Measurements from ENCODE around the gene C10orf53.

The C10orf53 gene, protein sequence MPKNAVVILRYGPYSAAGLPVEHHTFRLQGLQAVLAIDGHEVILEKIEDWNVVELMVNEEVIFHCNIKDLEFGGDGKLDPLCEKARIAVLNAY

DNA sequence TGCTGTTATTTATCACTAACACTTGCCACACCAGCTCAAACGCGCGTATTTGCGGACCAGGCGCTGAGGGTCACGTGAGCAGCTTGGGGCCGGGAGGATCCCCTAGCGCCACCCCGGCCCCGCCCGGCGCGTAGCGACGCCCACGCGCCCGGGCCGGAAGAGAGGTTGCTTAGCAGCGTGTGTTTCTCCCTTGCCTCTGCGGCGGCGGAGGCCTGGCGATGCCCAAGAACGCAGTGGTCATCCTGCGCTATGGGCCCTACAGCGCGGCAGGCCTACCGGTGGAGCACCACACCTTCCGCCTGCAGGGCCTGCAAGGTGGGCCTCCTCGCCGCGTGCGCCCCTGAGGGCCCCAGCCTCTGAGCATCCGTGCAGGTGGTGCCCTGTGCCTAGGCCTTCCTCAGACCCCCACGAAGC lies at the start of gene C10orf53:
C10orf53 (plus strand) TSS at position 172 of the 414 bp plus-strand sequence; CDS start at position 219, 47 bp downstream.
- Mint-ChIP-seq H3K27me3 (peaks cover 29% of the 10 kb centered on the region), H3K4me1 (ENCODE audit: low read depth) (peaks cover 3% of the 10 kb centered on the region), H3K36me3 (peaks cover 3% of the 10 kb centered on the region), H3K4me3 (peak within 1 kb of the TSS; percentile 7), H3K27ac (no peak within 1 kb of the TSS), H3K9me3 (ENCODE audit: low read depth) (peaks cover 16% of the 10 kb centered on the region)

DNA sequence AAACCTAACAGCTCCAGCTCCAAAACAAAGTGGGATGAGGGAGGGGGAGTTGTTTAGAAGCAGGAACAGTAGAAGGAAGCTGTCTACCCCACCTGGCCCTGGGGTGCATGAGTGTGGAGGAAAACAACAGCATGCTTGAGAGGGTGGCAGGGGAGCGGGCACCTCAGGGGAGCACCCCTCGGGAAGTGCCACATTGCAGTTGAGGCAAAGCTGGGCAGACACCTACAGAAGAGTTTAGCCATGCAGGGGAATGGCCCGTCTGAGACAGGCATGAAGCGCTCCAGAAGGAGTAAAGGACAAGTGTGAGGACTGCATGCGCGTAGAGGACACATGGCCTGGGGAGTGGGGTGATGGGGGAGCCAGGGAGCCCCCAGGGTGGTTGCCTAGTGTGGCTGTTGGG lies 47.5 kb upstream of the C10orf53 start:
- H3K4me1 Mint-ChIP-seq (ENCODE audit: low read depth) = no peaks in the 10 kb centered on the region
- H3K27ac Mint-ChIP-seq = no peak overlapping the region
- no peaks in the 10 kb centered on the region for H3K9me3 Mint-ChIP-seq (ENCODE audit: low read depth)

DNA sequence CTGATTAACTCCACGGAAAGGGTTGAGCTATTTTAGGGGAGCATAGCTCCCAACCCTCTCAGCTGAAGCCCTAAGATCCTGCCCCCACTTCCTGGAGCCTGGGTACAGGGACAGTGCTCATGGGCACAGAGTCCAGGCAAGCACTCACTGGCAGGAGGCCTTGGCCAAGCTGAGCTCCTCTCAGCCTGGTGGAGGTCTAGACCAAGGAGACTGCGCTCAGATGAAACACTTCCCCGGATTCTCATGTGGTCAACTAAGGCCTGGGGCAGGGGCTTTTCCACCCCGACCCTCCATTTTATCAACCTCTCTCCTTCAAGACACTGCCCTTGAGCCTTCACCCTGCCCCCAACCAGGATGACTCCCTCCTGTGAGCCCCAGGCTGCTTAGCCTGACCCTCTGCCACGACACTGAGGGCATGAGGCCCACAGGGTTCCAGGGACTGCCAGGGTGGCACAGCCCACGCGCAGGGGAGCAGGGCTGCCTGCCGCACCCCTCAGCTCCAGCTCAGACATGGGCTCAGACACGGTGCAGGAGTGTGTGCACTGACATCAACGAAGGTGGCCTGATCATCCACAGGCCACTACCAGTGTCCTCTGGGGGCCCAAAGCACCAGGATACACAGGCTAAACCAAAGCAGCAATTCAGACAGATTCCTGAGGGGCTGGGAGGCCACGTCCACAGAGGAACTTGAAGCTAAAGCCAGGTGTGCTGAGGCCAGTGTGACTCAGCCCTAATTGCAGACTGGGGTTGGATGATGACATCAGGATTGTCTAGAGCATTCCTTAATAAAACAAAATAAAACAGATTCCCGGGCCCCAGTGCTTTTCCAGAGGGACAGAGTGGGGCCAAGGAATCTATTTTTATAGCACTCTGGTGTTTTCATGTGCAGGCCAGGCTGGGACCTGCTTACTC lies 46.8 kb upstream of the C10orf53 start:
- H3K9me3 Mint-ChIP-seq (ENCODE audit: low read depth) = no peaks in the 10 kb centered on the region
- H3K27me3 Mint-ChIP-seq = peaks cover 1% of the 10 kb centered on the region
- H3K4me1 Mint-ChIP-seq (ENCODE audit: low read depth) = no peaks in the 10 kb centered on the region
- H3K4me3 Mint-ChIP-seq = no peak overlapping the region
- no peak overlapping the region for H3K27ac Mint-ChIP-seq
- H3K36me3 Mint-ChIP-seq = no peaks in the 10 kb centered on the region

More for the DNA sequence above, 47.5 kb upstream of the C10orf53 start:
- Mint-ChIP-seq H3K4me3 (no peak overlapping the region), H3K36me3 (no peaks in the 10 kb centered on the region), H3K27me3 (no peaks in the 10 kb centered on the region)

DNA sequence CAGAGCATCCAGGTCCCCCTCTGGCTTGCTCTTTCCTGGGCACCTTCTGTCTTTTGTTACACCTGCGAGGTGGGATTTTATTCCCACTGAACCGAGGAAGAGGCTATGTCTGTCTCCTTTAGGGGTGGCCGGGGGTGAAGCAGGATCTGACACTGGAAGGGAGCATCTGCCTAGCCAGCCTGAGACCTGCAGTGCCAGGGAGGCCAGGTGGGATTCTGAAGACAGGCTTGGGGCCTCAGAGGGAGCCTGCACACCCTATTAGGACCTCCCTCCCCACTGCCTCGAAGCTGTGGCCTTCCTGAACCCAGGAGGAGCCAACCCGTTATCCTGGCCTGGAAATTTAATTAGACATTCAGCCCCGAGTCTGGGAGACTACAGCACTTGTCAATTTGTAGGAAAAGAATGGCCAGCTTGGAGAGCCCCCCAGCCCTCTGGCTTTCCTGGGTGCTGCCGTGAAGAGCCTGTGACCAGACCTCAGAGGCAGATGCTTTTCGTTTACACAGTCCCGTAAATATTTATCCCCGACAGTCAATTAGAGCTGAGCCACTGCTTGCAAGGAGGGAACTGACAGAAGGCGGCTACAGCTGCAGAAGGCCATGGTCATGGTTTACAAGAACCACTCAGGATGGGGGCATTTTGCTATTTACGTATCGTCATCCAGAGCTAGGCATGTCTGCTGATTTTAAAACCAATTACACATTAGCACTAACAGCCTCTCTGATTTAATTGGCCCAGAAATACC lies 46.0 kb upstream of the C10orf53 start:
- no peak overlapping the region for H3K4me3 Mint-ChIP-seq
- peaks cover 3% of the 10 kb centered on the region for H3K27me3 Mint-ChIP-seq
- H3K27ac Mint-ChIP-seq = no peak overlapping the region
- no peaks in the 10 kb centered on the region for H3K9me3 Mint-ChIP-seq (ENCODE audit: low read depth)
- no peaks in the 10 kb centered on the region for H3K4me1 Mint-ChIP-seq (ENCODE audit: low read depth)
- no peaks in the 10 kb centered on the region for H3K36me3 Mint-ChIP-seq

DNA sequence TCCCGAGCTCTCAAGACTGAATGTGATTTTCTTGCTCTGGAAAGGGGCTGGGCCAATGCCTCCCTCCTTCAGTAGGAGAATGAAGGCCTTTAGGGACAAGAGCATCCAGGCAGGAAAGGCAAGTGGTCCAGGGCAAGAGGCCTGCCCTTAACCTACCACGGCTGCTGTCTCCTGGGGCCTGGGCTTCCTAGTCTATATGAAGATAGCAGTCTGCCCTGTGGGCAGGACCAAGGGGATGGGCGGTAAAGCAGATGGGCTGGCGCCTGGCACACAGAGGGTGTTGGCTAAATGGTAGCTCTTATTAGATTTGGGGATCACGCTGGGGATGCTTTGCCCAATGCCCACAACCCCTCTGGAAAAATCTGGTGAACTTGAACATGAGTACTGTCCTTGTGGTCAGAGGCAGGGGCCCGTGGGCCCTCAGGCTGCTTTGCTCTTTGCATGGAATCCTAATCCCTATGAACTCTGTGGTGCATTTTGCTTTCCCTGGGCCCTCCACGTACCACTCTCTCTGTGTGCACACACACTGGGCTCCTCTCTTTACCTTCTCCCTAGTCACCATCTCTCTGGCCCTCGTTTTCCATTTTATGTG lies 45.3 kb upstream of the C10orf53 start:
- Mint-ChIP-seq H3K9me3 (ENCODE audit: low read depth) (no peaks in the 10 kb centered on the region), H3K4me3 (no peak overlapping the region), H3K4me1 (ENCODE audit: low read depth) (no peaks in the 10 kb centered on the region), H3K27ac (no peak overlapping the region), H3K36me3 (no peaks in the 10 kb centered on the region), H3K27me3 (peaks cover 3% of the 10 kb centered on the region)

DNA sequence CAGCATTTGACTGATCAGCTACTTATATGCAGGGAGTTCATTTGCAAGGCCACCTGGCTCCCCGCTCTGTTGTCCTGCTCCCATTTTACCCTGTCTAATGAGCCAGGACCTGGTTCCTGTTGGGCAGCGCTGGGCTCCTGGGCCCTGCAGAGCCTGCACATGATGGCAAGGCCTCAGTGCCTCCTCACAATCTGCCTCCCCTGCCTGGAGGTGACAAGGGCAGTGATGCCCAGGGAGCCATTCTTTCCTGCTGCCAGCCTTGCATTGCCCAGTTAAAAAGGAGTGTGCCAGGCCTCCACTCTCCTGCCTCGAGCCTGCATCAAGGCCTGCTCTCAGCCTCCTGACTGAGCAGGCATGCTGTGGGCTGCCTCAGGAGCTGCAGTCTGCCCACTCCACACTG lies 37.1 kb upstream of the C10orf53 start:
- H3K27ac Mint-ChIP-seq = no peak overlapping the region
- no peaks in the 10 kb centered on the region for H3K9me3 Mint-ChIP-seq (ENCODE audit: low read depth)
- peaks cover 19% of the 10 kb centered on the region for H3K27me3 Mint-ChIP-seq
- no peaks in the 10 kb centered on the region for H3K4me1 Mint-ChIP-seq (ENCODE audit: low read depth)
- H3K4me3 Mint-ChIP-seq = no peak overlapping the region
- no peaks in the 10 kb centered on the region for H3K36me3 Mint-ChIP-seq

DNA sequence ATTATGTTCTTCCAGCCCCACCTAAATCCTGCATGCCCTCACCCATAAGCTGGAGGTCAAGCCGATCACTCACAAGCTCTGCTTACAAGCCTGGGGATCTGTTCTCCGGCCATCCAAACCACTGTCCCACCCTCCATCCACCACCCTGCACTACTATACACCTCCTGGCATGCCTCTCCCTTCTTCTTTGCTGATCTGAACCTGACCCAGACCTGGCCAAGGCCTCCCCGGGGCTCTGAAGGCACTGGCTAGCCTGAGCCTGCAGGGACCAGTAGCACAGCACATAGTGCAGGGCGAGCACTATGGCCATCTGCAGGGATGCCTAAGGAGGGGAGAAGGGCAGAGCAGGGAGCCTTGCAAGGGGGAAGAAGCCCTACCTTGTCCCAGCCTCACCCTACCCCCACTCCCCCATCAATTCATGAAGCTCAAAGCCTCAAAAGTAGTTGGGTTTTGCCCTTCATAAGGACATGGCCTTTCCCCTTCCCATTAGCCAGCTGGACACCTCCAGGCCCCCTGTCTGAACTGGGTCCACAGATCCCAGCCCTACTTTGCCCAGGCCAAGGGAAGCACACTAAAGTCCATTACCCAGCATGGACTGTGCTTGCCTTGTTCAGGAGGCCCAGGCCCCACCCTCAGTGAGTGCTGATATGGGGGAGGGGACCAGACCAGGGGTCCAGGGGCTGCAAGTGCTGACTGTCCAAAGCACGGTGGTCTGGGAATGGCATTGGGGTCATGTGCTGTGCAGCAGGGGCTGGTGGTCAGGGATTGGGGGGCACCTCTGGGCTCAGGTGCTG lies 36.0 kb upstream of the C10orf53 start:
- Mint-ChIP-seq H3K27ac (no peak overlapping the region), H3K4me3 (no peak overlapping the region), H3K4me1 (ENCODE audit: low read depth) (peaks cover 1% of the 10 kb centered on the region), H3K36me3 (no peaks in the 10 kb centered on the region), H3K27me3 (peaks cover 17% of the 10 kb centered on the region), H3K9me3 (ENCODE audit: low read depth) (no peaks in the 10 kb centered on the region)

DNA sequence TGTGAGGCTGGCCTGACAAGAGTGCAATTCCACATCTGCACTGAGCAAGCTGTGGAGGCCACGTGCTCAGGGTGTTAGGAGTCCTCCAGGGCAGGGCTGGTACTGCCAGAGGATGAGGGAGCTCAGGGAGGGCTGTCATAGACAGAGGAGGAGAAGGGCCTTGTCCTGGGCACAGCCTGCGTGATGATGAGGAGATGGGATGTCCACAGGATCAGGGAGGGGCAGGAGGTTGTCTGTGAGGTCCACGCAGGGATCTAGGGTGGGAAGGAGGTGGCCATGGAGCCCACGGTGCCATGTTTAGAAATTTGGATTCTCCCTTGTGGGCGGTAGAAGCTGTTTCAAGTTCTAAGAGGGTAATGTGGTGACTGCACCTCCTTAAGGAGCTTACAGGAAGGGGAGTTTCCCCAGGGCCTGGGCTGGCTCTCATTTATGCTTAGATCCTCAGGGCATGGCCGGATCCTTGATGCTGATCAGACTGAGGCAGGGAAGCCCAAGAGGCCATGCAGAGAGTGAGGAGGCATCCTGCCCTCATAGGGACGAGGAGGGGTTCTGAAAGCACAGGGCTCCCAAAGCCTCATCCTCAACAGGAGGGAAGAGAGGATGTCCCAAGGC lies 35.3 kb upstream of the C10orf53 start:
- Mint-ChIP-seq H3K27ac (no peak overlapping the region), H3K4me1 (ENCODE audit: low read depth) (peaks cover 6% of the 10 kb centered on the region), H3K9me3 (ENCODE audit: low read depth) (no peaks in the 10 kb centered on the region), H3K4me3 (no peak overlapping the region), H3K36me3 (no peaks in the 10 kb centered on the region), H3K27me3 (peaks cover 17% of the 10 kb centered on the region)

DNA sequence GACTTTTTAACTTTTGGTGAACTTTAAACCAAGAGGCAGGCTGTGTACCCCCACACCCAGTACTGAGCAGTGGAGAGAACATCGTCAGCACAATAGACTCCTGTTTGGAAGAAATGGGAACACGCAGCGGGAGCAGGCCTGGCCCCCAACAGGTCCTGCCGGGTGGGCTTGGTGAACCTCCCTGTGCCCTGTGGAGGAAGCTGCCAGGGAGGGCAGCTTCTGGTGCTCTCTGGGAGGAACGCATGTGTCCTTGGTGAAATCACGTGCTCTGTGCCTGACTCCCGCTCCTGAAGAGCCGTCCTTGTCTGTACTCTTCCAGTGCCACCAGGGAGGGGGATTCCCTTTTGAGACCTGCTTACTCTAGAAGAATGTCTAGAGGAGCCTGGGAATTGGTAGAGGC lies 34.0 kb upstream of the C10orf53 start:
- Mint-ChIP-seq H3K4me3 (no peak overlapping the region), H3K9me3 (ENCODE audit: low read depth) (no peaks in the 10 kb centered on the region), H3K36me3 (no peaks in the 10 kb centered on the region)

DNA sequence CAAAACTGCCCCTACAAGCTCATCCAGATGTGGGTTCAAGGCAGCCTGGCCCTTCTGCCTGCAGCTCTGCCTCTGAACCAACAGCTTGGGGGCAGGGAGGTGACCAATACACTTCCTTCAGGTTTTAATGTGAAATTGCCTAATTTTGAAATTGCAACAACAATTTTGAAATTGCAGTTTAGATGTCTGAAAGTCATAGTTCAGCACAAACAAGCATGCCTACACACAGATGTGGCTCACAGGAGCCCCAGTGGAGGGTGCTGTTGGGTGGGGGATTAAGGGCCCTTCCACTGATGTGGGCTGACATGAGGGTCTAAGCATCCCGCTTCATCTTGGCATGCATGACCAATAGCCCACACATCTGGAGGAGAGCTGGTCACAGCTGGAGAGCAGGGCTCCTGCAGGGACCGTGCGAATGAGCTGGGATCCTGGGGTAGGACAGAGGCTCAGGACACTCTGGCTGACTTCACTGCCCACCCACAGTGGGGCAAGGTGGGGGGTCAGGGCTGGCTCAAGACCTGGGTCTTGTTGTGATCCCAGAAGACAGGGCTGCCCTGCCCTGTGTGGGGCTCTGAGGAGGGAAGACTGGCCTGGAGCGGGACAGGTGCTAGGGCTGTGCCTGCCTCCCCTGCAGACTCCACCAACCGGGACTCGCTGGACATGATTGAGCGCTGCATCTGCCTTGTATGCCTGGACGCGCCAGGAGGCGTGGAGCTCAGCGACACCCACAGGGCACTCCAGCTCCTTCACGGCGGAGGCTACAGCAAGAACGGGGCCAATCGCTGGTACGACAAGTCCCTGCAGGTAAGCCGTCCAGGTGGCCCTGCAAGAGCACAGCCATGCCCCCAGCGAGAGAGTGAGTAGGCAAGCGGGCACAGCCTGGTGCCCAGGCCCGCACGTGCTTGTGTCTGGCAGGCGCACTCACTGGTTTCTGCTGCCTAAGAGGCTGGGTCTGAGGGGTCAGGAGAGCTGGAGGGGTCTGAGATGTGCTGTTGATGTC lies 33.3 kb upstream of the C10orf53 start:
- H3K27ac Mint-ChIP-seq = no peak overlapping the region
- no peaks in the 10 kb centered on the region for H3K9me3 Mint-ChIP-seq (ENCODE audit: low read depth)
- peaks cover 13% of the 10 kb centered on the region for H3K27me3 Mint-ChIP-seq
- no peaks in the 10 kb centered on the region for H3K36me3 Mint-ChIP-seq
- H3K4me1 Mint-ChIP-seq (ENCODE audit: low read depth) = peaks cover 13% of the 10 kb centered on the region
- no peak overlapping the region for H3K4me3 Mint-ChIP-seq

More for the DNA sequence above, 34.0 kb upstream of the C10orf53 start:
- Mint-ChIP-seq H3K27me3 (peaks cover 14% of the 10 kb centered on the region), H3K4me1 (ENCODE audit: low read depth) (peaks cover 13% of the 10 kb centered on the region), H3K27ac (no peak overlapping the region)

DNA sequence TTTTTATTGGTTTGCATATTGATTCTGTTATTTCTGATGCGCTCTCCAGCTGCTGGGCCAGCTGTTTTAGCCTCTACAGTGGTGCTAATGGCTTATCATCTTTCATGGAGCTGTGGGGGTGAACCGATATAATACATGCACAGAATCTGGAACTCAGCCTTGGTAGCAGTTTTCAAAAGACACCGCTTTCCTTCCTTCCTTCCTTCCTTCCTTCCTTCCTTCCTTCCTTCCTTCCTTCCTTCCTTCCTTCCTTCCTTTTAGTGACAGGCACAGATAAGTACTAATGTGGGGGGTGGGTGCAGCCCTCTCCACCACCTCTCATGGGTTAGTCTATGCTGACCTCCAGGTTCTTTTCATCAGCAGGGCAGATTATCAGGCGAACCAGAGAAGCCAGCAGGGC lies 31.9 kb upstream of the C10orf53 start:
- Mint-ChIP-seq H3K4me3 (no peak overlapping the region), H3K27me3 (peaks cover 5% of the 10 kb centered on the region), H3K27ac (no peak overlapping the region), H3K9me3 (ENCODE audit: low read depth) (no peaks in the 10 kb centered on the region), H3K36me3 (no peaks in the 10 kb centered on the region), H3K4me1 (ENCODE audit: low read depth) (peaks cover 13% of the 10 kb centered on the region)

DNA sequence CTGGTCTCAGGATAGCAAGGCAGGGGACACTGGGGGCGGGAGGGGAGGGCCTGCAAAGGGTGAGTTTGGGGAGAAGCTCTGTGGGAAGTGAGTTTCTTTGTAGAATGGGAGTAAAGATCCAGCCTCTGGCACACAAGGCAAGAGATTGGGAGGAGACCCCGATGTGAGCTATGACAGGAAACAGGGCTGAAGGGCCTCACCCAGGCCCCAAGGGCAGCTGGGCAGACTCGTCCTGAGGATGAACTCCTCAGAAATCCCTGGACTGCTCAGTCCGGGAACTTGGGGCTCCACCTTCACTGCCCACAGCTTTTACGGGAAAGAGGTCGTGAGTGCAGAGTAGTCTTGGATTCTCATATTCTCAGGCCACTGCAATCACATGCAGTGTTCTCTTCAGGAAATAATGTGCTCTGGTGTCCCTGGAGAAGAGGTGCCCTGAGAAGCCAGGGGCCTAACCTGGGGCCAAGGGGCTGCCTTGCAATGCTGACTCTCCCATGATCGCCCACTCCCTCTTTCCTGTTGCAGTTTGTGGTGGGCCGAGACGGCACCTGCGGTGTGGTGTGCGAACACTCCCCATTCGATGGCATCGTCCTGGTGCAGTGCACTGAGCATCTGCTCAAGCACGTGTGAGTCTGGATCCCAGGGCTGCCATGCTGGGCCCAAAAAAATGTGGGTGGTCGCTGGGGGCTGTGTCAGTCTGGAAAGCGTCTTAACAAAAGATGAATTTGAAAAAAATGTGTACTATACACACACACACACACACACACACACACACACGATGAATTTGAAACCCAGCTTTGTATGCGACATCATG lies 31.3 kb upstream of the C10orf53 start:
- H3K36me3 Mint-ChIP-seq = no peaks in the 10 kb centered on the region
- no peak overlapping the region for H3K27ac Mint-ChIP-seq
- H3K4me3 Mint-ChIP-seq = no peak overlapping the region
- no peaks in the 10 kb centered on the region for H3K9me3 Mint-ChIP-seq (ENCODE audit: low read depth)
- peaks cover 13% of the 10 kb centered on the region for H3K4me1 Mint-ChIP-seq (ENCODE audit: low read depth)
- H3K27me3 Mint-ChIP-seq = peaks cover 3% of the 10 kb centered on the region

Measured in activated naive CD8-positive, alpha-beta T cell (primary cell).